Endothelial cell of umbilical vein (primary cell): ENCODE measurements around the gene TRIM27. TPM values are rescaled to one million over a fixed set of nuclear protein-coding genes. Genes with fewer than 3 reads are reported as not detected.

Experiments
- BruUV-seq: library from RNA; stranded (reverse); fragments of 400-500 nt; replicated peaks from 2 replicates; lab custom pipeline; 2021; lab: Mats Ljungman, UMichigan
- CTCF ChIA-PET: fragments of 300-600, 350-600 bp; sonication (Branson Sonifier 250); formaldehyde crosslinking; loops from one replicate; lab custom pipeline; 2021; ENCODE audit warnings: antibody characterized with exemption, inconsistent platforms; lab: Charles Lee
- POLR2A ChIA-PET: fragments of 300-600, 350-600 bp; sonication (Branson Sonifier 250); formaldehyde crosslinking; loops from one replicate; lab custom pipeline; 2021; ENCODE audit warnings: antibody characterized with exemption, inconsistent platforms; lab: Charles Lee
- DNase-seq: peaks from one replicate; pipeline ENCODE4 v3.0.0-alpha.2; 2011; ENCODE audit warnings: low read depth, low spot score
- FAIRE-seq: peaks from 2 replicates; lab custom pipeline; 2011; peaks lifted over from hg19 to GRCh38; lab: Jason Lieb, UNC
- H2AFZ ChIP-seq: 2 replicates; pipeline ENCODE4 v1.6.0; 2012; ENCODE audit warnings: low read depth, low read length, control low read depth, inconsistent platforms
- H3K27ac ChIP-seq: 2 replicates; pipeline ENCODE4 v1.5.1; 2011; ENCODE audit warnings: low read depth, mild to moderate bottlenecking, control low read depth, low read length, moderate library complexity; ENCODE audit not compliant: insufficient read depth
- H3K27me3 ChIP-seq, 2 experiments: 2 replicates each; pipeline versions ENCODE4 v1.6.0 to v1.6.1; 2011; ENCODE audit warnings: low read length in 2 of 2, mixed read lengths in 1 of 2; ENCODE audit not compliant: control insufficient read depth in 2 of 2, insufficient read depth in 2 of 2
- H3K36me3 ChIP-seq, 2 experiments: 2 replicates in 1 of 2; 3 replicates in 1 of 2; pipeline ENCODE4 v1.5.1; 2011; ENCODE audit warnings: low read length in 2 of 2, mild to moderate bottlenecking in 1 of 2, moderate library complexity in 1 of 2; ENCODE audit not compliant: control insufficient read depth in 2 of 2, insufficient read depth in 2 of 2; ENCODE audit errors: extremely low read depth in 1 of 2
- H3K4me1 ChIP-seq: 3 replicates; pipeline ENCODE4 v1.5.1; 2011; ENCODE audit warnings: mild to moderate bottlenecking, low read length; ENCODE audit not compliant: control insufficient read depth, insufficient read depth; ENCODE audit errors: extremely low read depth
- H3K4me2 ChIP-seq: 2 replicates; pipeline ENCODE4 v1.6.1; 2011; ENCODE audit warnings: low read length, control low read depth, mixed read lengths; ENCODE audit not compliant: insufficient read depth
- H3K4me3 ChIP-seq, 3 experiments: fragments of 200-600 bp in 1 of 3; sonication (generic), shearing (Covaris generic) in 1 of 3; replicated peaks in 1 of 3; 2 replicates each; pipeline ENCODE4 v1.5.1; 2011 to 2016; ENCODE audit warnings: control low read depth in 3 of 3, low read length in 3 of 3, mild to moderate bottlenecking in 2 of 3, inconsistent platforms in 1 of 3, low read depth in 1 of 3, moderate library complexity in 1 of 3; ENCODE audit not compliant: insufficient read depth in 1 of 3
- H3K79me2 ChIP-seq: 2 replicates; pipeline ENCODE4 v1.6.0; 2012; ENCODE audit warnings: low read length, inconsistent platforms; ENCODE audit not compliant: control insufficient read depth, insufficient read depth
- H3K9ac ChIP-seq: replicated peaks from 2 replicates; pipeline ENCODE3; 2011; ENCODE audit warnings: low read length, control low read depth; ENCODE audit not compliant: insufficient read depth; ENCODE audit errors: extremely low read depth
- H3K9me1 ChIP-seq: replicated peaks from 3 replicates; pipeline ENCODE4 v1.6.0; 2011; ENCODE audit warnings: mild to moderate bottlenecking, low read length; ENCODE audit not compliant: control insufficient read depth, insufficient read depth; ENCODE audit errors: extremely low read depth
- H3K9me3 ChIP-seq: replicated peaks from 2 replicates; pipeline ENCODE4 v1.5.1; 2012; ENCODE audit warnings: low read length, inconsistent platforms; ENCODE audit not compliant: control insufficient read depth, insufficient read depth
- H4K20me1 ChIP-seq: replicated peaks from 2 replicates; pipeline ENCODE3; 2011; ENCODE audit warnings: mild to moderate bottlenecking, low read length; ENCODE audit not compliant: control insufficient read depth, insufficient read depth; ENCODE audit errors: extremely low read depth
- CTCF ChIP-seq, 2 donors: IDR thresholded peaks; 1 replicate in 1 of 2; 2 replicates in 1 of 2; pipeline ENCODE4 v1.5.1; 2011; ENCODE audit warnings: low read length in 2 of 2, mild to moderate bottlenecking in 2 of 2, moderate library complexity in 2 of 2, control low read depth in 1 of 2, inconsistent platforms in 1 of 2, low read depth in 1 of 2; ENCODE audit not compliant: insufficient read depth in 1 of 2; ENCODE audit errors: extremely low read depth in 1 of 2
- EZH2 ChIP-seq: IDR thresholded peaks from 2 replicates; pipeline ENCODE4 v1.6.1; 2012; ENCODE audit warnings: borderline replicate concordance, low read depth, mild to moderate bottlenecking, moderate library complexity, low read length, inconsistent platforms; ENCODE audit not compliant: severe bottlenecking
- FOS ChIP-seq: IDR thresholded peaks from 2 replicates; pipeline ENCODE4 v1.6.1; 2011; ENCODE audit warnings: mild to moderate bottlenecking, low read length, moderate library complexity, borderline replicate concordance; ENCODE audit not compliant: insufficient read depth
- GATA2 ChIP-seq: IDR thresholded peaks from 2 replicates; pipeline ENCODE4 v1.7.0; 2011; ENCODE audit warnings: low read depth, mild to moderate bottlenecking, moderate library complexity, mixed read lengths, low read length; ENCODE audit not compliant: insufficient read length, insufficient read depth
- JUN ChIP-seq: IDR thresholded peaks from 2 replicates; pipeline ENCODE4 v1.6.1; 2011; ENCODE audit warnings: borderline replicate concordance, low read depth; ENCODE audit not compliant: insufficient read length, insufficient read depth
- MYC ChIP-seq: IDR thresholded peaks from one replicate; pipeline ENCODE4 v1.6.1; 2011; ENCODE audit warnings: mild to moderate bottlenecking, low read depth, low read length
- POLR2A ChIP-seq: IDR thresholded peaks from 2 replicates; pipeline ENCODE4 v1.6.1; 2012; ENCODE audit warnings: low read depth, mild to moderate bottlenecking, control low read depth, low read length
- POLR2AphosphoS5 ChIP-seq: IDR thresholded peaks from 2 replicates; pipeline ENCODE4 v1.6.1; 2012; ENCODE audit warnings: low read depth, mild to moderate bottlenecking, control low read depth, low read length, moderate library complexity; ENCODE audit not compliant: insufficient read depth
- dilution Hi-C: fragments of 300-500 bp; cut with MboI; formaldehyde crosslinking; loops from one replicate; pipeline ENCODE4 v1.15.0; 2019; ENCODE audit warnings: low sequenced_read_pairs; ENCODE audit not compliant: extremely low pct_ligation_motif_present
- intact Hi-C: fragments of 100-400 bp; cut with micrococcal nuclease; formaldehyde crosslinking; loops from one replicate; pipeline ENCODE4 v1.10.0; 2022
- polyA plus RNA-seq, 4 experiments: library from polyadenylated mRNA; depleted of rRNA in 3 of 4; stranded (reverse) in 3 of 4; unstranded in 1 of 4; fragments of >200 nt; gene quantifications; 2 replicates each; pipeline versions ENCODE4 v1.2.1 to v1.2.3, GENCODE V29; 2011 to 2012; ENCODE audit warnings: missing spikeins in 1 of 4
- total RNA-seq: library from RNA; stranded (reverse); gene quantifications from 2 replicates; pipeline ENCODE4 v1.2.3, GENCODE V29; 2021
- TF ChIP-seq, protein P1 (sequence below): IDR thresholded peaks from 2 replicates; pipeline ENCODE4 v1.6.1; 2011; ENCODE audit not compliant: insufficient read depth, insufficient read length

The TRIM27 gene
- total and polyA plus RNA-seq, 2 donors (not counting 3 experiments of a cell fraction or from before 2014, with no cell fraction given) = 67.1 to 69.2 TPM

- Histone ChIP-seq H3K9me1 (no peaks in the 10 kb centered on the region), H3K27me3 (peaks cover 5 to 8% of the 10 kb centered on the region in 2 experiments), H3K4me1 (peaks cover 5% of the 10 kb centered on the region), H3K4me3 (no peak overlapping the region), H3K36me3 (no peaks in the 10 kb centered on the region), H3K4me2 (no peak overlapping the region), H2AFZ (no peak overlapping the region), H3K27ac (no peak overlapping the region), H3K9me3 (no peaks in the 10 kb centered on the region), H3K9ac (no peak overlapping the region), H3K79me2 (no peaks in the 10 kb centered on the region), H4K20me1 (no peaks in the 10 kb centered on the region)
- intact Hi-C loops (no loop called here), dilution Hi-C loops (no loop called here)
- no TSS peak for BruUV-seq
- DNase-seq (no peak), FAIRE-seq (no peak)
- no peak for TF ChIP-seq POLR2AphosphoS5
- TF ChIP-seq JUN = no peak
- TF ChIP-seq CTCF (IDR thresholded peaks at IDR 0.05; ENCODE audit: extremely low read depth in 1 of 2, insufficient read depth in 1 of 2, low read depth in 1 of 2, low read length in 2 of 2) = no peak
- CTCF ChIA-PET = no interaction called here
- POLR2A ChIA-PET = no interaction called here
Observed at GRCh38 chr6:28858963-28859362, 64.8 kb downstream of the TRIM27 start.

DNA sequence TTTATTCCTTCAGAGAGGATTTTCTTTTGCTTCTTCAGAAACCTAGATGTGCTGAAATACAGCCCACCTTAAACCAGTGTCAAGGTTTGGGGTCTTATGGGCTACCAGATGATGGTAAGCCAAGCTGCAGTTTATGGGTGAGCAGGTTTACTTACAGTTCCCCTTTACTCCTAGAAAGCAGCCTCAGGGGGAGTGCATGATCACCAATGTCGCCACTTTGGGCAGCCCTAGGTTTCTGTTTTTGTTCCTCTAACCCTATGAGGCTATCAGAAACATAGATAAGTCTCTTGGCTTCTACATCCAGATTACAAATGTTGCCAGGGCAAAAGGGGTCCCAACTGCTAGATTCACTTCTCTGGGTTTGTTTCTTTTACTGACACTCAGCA is 67.2 kb downstream of the TRIM27 start:
- Histone ChIP-seq H3K79me2 (no peaks in the 10 kb centered on the region), H3K9ac (no peak overlapping the region), H3K9me1 (no peaks in the 10 kb centered on the region), H3K9me3 (no peaks in the 10 kb centered on the region), H2AFZ (no peak overlapping the region), H3K4me1 (no peaks in the 10 kb centered on the region), H3K36me3 (no peaks in the 10 kb centered on the region), H4K20me1 (no peaks in the 10 kb centered on the region), H3K4me2 (no peak overlapping the region), H3K27ac (no peak overlapping the region), H3K27me3 (peaks cover 5 to 8% of the 10 kb centered on the region in 2 experiments), H3K4me3 (no peak overlapping the region)
- TF ChIP-seq EZH2 (no peak), JUN (no peak), POLR2AphosphoS5 (no peak), CTCF (IDR thresholded peaks at IDR 0.05; ENCODE audit: extremely low read depth in 1 of 2, insufficient read depth in 1 of 2, low read depth in 1 of 2, low read length in 2 of 2) (no peak), GATA2 (no peak), POLR2A (no peak), FOS (no peak), MYC (no peak)
- TF ChIP-seq, protein P1, sequence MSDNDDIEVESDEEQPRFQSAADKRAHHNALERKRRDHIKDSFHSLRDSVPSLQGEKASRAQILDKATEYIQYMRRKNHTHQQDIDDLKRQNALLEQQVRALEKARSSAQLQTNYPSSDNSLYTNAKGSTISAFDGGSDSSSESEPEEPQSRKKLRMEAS = no peak
- DNase-seq (no peak), FAIRE-seq (no peak)
- dilution Hi-C loops = no loop called here
- POLR2A ChIA-PET = no interaction called here
- no TSS peak for BruUV-seq
- CTCF ChIA-PET = no interaction called here
- intact Hi-C loops = no loop called here
